IgD-negative memory B cell (primary cell): ENCODE data around the gene GCLM. TPM values are rescaled to one million over a fixed set of nuclear protein-coding genes. Genes with fewer than 3 reads are reported as not detected.
A peak's percentile ranks its signal among the peaks of the same experiment; 100 is the strongest.

ENCODE experiments used
- H3K27ac Mint-ChIP-seq, 3 donors: one replicate each; pipeline ENCODE4 v1.8.0; 2020 to 2022; ENCODE audit warnings: mild to moderate bottlenecking in 3 of 3, mixed read lengths in 3 of 3, moderate library complexity in 1 of 3
- H3K27me3 Mint-ChIP-seq: one replicate; pipeline ENCODE4 v1.8.0; 2021; ENCODE audit warnings: mixed read lengths
- H3K36me3 Mint-ChIP-seq: one replicate; pipeline ENCODE4 v1.8.0; 2020; ENCODE audit warnings: mild to moderate bottlenecking, mixed read lengths
- H3K4me1 Mint-ChIP-seq, 3 donors: one replicate each; pipeline ENCODE4 v1.8.0; 2020 to 2022; ENCODE audit warnings: mixed read lengths in 3 of 3, mild to moderate bottlenecking in 1 of 3
- H3K4me3 Mint-ChIP-seq, 4 donors: one replicate each; pipeline ENCODE4 v1.8.0; 2020 to 2022; ENCODE audit warnings: mild to moderate bottlenecking in 4 of 4, mixed read lengths in 4 of 4, moderate library complexity in 3 of 4
- H3K9me3 Mint-ChIP-seq, 3 donors: one replicate each; pipeline ENCODE4 v1.8.0; 2020 to 2021; ENCODE audit warnings: mixed read lengths in 3 of 3, mild to moderate bottlenecking in 1 of 3
- polyA plus RNA-seq: library from polyadenylated mRNA; unstranded; fragments of 300-500 nt; fragmentation: Illumina TruSeq; gene quantifications from one replicate; pipeline ENCODE4 v1.2.3, GENCODE V29; 2021

Gene GCLM
- polyA plus RNA-seq, 1 donor from 2014 or later = 9.9 TPM

GRCh38 chr1:93846992-93847810 lies 62.0 kb downstream of the GCLM start:
- Mint-ChIP-seq H3K4me1 (peaks cover 16 to 31% (median 18%) of the 10 kb centered on the region in 3 donors), H3K9me3 (peaks cover 0 to 3% (median 2%) of the 10 kb centered on the region in 3 donors), H3K27ac (peak overlapping the region; percentile 99 to 100 (median 100)), H3K4me3 (peak overlapping the region; percentile 91 to 100 (median 94)), H3K27me3 (no peaks in the 10 kb centered on the region), H3K36me3 (no peaks in the 10 kb centered on the region)

- Mint-ChIP-seq H3K27ac (peak overlapping the region; percentile 98 to 100 (median 100)), H3K4me1 (peaks cover 16 to 31% (median 18%) of the 10 kb centered on the region in 3 donors), H3K9me3 (peaks cover 0 to 3% (median 2%) of the 10 kb centered on the region in 3 donors), H3K27me3 (no peaks in the 10 kb centered on the region), H3K4me3 (peak overlapping the region; percentile 91 to 100 (median 94)), H3K36me3 (no peaks in the 10 kb centered on the region)
Observed at GRCh38 chr1:93846206-93846991, 62.8 kb downstream of the GCLM start.

- H3K4me1 Mint-ChIP-seq = peaks cover 16 to 31% (median 18%) of the 10 kb centered on the region in 3 donors
- H3K9me3 Mint-ChIP-seq = peaks cover 0 to 3% (median 2%) of the 10 kb centered on the region in 3 donors
- H3K36me3 Mint-ChIP-seq = no peaks in the 10 kb centered on the region
- H3K27me3 Mint-ChIP-seq = no peaks in the 10 kb centered on the region
- peak overlapping the region; percentile 98 to 100 (median 100) for H3K27ac Mint-ChIP-seq
- peak overlapping the region; percentile 91 to 100 (median 94) for H3K4me3 Mint-ChIP-seq
Observed at GRCh38 chr1:93845538-93846205, 63.6 kb downstream of the GCLM start.

GRCh38 chr1:93844262-93845045 lies 64.8 kb downstream of the GCLM start:
- Mint-ChIP-seq H3K27ac (peak overlapping the region in 2 of 3 donors; percentile 63 to 90), H3K4me1 (peaks cover 12 to 31% (median 14%) of the 10 kb centered on the region in 3 donors), H3K36me3 (no peaks in the 10 kb centered on the region), H3K4me3 (peak overlapping the region; percentile 7 to 86 (median 58)), H3K9me3 (peaks cover 0 to 2% (median 0%) of the 10 kb centered on the region in 3 donors), H3K27me3 (no peaks in the 10 kb centered on the region)

- Mint-ChIP-seq H3K27ac (no peak overlapping the region), H3K4me1 (peaks cover 10 to 22% (median 12%) of the 10 kb centered on the region in 3 donors), H3K27me3 (no peaks in the 10 kb centered on the region), H3K4me3 (peak overlapping the region in 1 of 4 donors; percentile 53), H3K36me3 (no peaks in the 10 kb centered on the region), H3K9me3 (peaks cover 0 to 2% (median 0%) of the 10 kb centered on the region in 3 donors)
Observed at GRCh38 chr1:93842750-93843500, 66.3 kb downstream of the GCLM start.

GRCh38 chr1:93841771-93842170 lies 67.5 kb downstream of the GCLM start:
- Mint-ChIP-seq H3K27me3 (no peaks in the 10 kb centered on the region), H3K36me3 (peaks cover 3% of the 10 kb centered on the region), H3K9me3 (no peaks in the 10 kb centered on the region), H3K4me1 (peaks cover 10 to 14% (median 12%) of the 10 kb centered on the region in 3 donors), H3K27ac (no peak overlapping the region), H3K4me3 (peak overlapping the region in 1 of 4 donors; percentile 34)

GRCh38 chr1:93840956-93841482 lies 68.2 kb downstream of the GCLM start:
- H3K27ac Mint-ChIP-seq = no peak overlapping the region
- no peaks in the 10 kb centered on the region for H3K9me3 Mint-ChIP-seq
- peaks cover 10 to 12% (median 11%) of the 10 kb centered on the region in 3 donors for H3K4me1 Mint-ChIP-seq
- no peak overlapping the region for H3K4me3 Mint-ChIP-seq
- peaks cover 3% of the 10 kb centered on the region for H3K36me3 Mint-ChIP-seq
- no peaks in the 10 kb centered on the region for H3K27me3 Mint-ChIP-seq

- no peak overlapping the region for H3K27ac Mint-ChIP-seq
- peaks cover 3% of the 10 kb centered on the region for H3K36me3 Mint-ChIP-seq
- H3K4me1 Mint-ChIP-seq = peaks cover 4 to 5% (median 4%) of the 10 kb centered on the region in 3 donors
- peaks cover 0 to 2% (median 0%) of the 10 kb centered on the region in 3 donors for H3K9me3 Mint-ChIP-seq
- no peak overlapping the region for H3K4me3 Mint-ChIP-seq
- H3K27me3 Mint-ChIP-seq = no peaks in the 10 kb centered on the region
Observed at GRCh38 chr1:93839753-93840152, 69.5 kb downstream of the GCLM start.

- Mint-ChIP-seq H3K27me3 (no peaks in the 10 kb centered on the region), H3K4me1 (peaks cover 2 to 3% (median 2%) of the 10 kb centered on the region in 3 donors), H3K4me3 (no peak overlapping the region), H3K9me3 (peaks cover 0 to 7% (median 1%) of the 10 kb centered on the region in 3 donors), H3K36me3 (peaks cover 4% of the 10 kb centered on the region), H3K27ac (no peak overlapping the region)
Observed at GRCh38 chr1:93839307-93839706, 69.9 kb downstream of the GCLM start.

GRCh38 chr1:93837961-93838360 lies 71.3 kb downstream of the GCLM start:
- Mint-ChIP-seq H3K36me3 (peaks cover 8% of the 10 kb centered on the region), H3K4me1 (no peaks in the 10 kb centered on the region), H3K4me3 (no peak overlapping the region), H3K27me3 (peaks cover under 1% of the 10 kb centered on the region), H3K27ac (no peak overlapping the region), H3K9me3 (peaks cover 0 to 11% (median 8%) of the 10 kb centered on the region in 3 donors)
